ENCODE data around the gene LBHD2. TPM values are rescaled to one million over a fixed set of nuclear protein-coding genes. Genes with fewer than 3 reads are reported as not detected.

Gene LBHD2
- total RNA-seq, 1 donor from 2014 or later = not detected

DNA sequence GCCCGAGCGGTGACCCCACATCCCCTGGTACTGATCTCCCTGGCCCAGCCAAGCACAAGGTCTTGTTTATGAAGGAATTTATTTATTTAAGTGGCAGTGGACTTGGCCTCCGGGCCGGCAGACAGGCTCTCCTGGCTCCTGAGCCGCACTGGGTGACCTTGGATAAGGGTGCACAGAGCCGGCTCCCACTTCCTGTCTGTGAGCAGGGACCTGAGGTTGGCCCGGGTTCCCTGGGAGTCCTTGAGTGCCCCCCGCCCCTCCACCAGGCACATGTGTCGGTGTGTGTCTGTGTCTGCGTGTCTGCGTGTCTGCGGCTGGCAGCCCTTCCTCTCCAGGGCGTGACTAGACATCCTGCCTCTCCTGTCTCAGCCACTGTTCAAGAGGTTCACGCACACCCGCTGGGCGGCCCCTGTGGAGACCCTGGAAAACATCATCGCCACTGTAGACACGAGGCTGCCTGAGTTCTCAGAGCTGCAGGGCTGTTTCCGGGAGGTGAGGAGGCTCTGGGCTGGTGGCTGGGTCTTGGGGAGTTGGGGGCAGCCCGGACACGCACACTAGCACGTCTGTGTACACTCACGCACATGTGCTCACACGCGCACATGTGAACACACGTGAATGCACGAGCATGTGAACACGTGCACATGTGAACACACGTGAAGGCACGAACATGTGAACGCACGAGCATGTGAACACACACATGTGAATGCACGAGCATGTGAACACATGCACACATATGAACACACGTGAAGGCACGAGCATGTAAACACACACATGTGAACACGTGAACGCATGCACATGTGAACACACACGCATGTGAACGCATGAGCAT is 48.6 kb downstream of the LBHD2 start:
- no peak for ATAC-seq

GRCh38 chr14:103133210-103134140 is 49.5 kb downstream of the LBHD2 start:
- no peak for ATAC-seq

DNA sequence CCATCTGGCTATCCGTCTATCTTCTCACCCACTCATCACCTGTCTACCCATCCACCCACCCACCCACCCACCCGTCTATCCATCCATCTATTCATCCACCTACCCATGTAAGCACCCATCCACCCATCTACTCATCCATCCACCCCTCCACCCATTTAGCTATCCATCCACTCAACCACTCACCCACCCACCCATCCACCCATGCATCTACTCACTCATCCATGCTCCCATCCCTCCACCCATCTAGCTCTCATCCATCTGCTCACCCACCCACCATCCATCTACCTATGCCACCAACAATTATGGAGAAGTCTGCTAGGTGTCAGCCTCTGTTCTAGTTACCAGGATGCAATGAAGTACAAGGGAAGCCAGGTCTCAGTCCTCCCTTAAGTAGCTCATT is 50.4 kb downstream of the LBHD2 start:
- no peak for ATAC-seq

- ATAC-seq = no peak
Observed at GRCh38 chr14:103134919-103135318, 50.9 kb downstream of the LBHD2 start.

DNA sequence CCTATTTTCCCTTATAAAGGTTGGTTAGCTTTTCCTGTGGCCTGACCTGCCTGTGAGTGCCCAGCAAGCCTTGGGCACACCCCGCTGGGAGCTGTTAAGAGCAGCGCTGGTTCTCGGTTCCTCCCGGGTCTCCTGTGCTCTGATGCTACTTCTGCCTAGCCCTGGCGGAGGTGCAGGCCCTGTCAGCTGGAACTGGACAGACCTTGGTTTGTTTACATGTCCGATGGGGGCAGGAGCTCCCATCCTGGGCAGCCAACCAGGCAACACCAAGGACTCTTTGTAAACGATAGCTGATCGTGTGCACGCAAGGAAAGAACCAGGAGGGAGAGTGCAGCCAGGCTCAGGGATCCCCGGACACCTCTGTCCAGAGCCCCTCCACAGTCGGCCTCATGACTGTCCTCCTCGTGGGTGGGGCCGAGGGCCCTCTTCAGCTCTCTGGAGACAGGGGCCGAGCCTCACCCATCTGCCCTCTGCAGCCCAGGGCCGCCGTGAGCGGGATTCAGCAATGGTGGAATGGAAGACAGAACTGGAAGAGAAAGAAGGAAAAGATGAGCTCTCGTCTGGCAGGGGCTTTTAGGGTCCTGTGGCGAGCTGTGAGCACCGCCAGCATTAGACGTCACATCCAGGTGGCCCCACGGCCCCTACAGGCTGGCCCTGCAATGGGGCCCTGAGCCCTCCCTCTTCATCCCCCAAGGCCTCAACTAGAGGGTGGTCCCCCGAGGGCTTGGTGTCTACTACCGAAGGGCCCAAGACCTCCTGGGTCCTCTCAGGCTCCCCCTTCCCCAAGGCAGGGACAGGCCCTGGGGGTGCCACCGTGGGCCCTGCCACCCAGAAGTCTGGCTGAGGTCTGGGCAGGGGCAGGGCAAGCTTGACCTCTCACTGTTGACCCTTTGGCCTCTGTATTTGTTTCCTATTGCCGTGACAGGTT is 51.6 kb downstream of the LBHD2 start:
- no peak for ATAC-seq

DNA sequence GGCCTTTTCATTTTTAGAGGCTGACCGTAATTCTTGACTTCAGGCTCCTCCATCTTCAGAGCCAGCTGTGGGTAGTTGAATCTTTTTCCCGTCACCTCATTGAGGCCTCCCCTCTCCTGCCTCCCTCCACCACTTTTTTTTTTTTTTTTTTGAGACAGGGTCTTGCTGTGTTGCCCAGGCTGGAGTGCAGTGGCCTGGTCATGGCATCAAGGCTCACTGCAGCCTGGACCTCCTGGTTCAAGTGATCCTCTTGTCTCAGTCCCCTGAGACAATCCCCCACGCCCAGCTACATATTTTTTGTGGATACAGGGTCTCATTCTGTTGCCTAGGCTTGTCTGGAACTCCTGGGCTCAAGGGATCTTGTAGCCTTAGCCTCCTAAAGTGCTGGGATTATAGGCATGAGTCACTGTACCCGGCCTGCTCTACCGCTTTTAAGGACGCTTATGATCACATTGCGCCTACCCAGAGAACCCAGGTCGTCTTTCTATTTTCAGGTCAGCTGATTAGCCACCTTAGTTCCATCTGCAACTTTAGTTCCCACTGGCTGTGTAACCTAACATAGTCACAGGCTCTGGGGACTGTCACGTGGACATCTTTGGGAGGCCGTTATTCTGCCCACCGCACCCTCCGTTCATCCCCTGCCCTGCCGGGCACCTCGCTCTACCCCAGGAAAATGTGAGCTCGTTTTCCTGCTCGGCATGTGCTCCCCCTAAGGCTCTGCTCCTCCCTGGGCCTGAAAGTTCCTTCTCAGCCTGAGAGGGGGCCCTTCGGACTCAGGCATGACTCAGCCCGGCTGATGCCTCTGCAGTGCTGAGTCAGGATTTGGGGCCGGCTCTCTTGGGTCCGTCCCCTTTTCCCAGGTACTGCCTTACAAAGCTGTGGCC is 52.6 kb downstream of the LBHD2 start:
- ATAC-seq = peak; percentile 77

- no peak for ATAC-seq
Observed at GRCh38 chr14:103137689-103138300, 53.8 kb downstream of the LBHD2 start.

DNA sequence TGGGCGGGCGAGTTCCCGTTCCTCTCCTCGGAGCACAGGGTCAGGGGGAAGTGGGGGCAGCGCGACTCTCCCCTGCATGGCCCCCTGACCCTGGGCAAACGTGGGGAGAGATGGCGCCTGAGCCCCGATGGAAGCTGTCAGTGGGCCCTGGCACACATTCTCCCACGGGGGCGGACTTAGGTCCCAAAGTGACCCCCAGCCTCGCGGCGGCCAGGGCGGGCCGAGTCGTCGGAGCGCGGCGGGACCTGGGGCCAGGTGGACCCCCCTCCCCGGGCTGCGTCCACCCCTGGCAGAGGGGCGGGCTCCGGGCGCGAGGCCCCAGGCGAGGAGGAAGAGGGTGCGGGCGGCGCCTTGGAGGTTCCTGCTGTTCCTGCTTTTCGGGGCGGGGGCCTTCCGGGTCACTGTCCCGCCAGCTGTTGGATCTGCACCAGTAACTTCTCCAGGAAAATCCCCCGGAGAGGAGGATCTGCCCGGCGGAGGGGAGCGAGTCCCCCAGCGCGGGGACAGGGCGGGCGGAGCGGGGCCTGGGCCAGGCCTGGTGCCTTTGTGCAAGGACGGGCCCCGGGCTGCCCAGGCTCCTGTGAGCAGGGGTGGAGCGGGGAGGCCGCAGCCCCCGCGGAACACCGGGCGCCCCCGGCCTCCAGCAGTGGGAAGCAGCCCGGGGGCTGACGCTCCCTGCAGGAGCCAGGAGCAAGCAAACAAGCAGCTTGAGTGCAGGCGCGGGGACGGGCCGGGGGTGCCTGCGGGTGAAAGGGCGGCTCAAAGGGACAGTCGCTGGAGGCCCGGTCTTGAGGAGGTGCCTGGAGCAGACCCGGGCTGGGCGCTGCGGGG is 54.5 kb downstream of the LBHD2 start:
- ATAC-seq = no peak

GRCh38 chr14:103139132-103140025 is 55.4 kb downstream of the LBHD2 start:
- ATAC-seq = no peak

Other genes with a start within 250 kb of the LBHD2 start
- gene AMN, start 161.5 kb upstream of the LBHD2 start, total RNA-seq = 12.4 TPM
- 48.5 TPM for gene CDC42BPB, start 26.7 kb upstream of the LBHD2 start, total RNA-seq
- gene EXOC3L4, start 10.5 kb downstream of the LBHD2 start, total RNA-seq = 0.20 TPM
- 85.3 TPM for gene TNFAIP2, start 39.3 kb downstream of the LBHD2 start, total RNA-seq

Data from esophagus mucosa (tissue), 1 donor.